ENCODE measurements around the gene CSTF2. TPM values are rescaled to one million over a fixed set of nuclear protein-coding genes. Genes with fewer than 3 reads are reported as not detected.
A peak's percentile ranks its signal among the peaks of the same experiment; 100 is the strongest.

Gene CSTF2
- total RNA-seq, 2 experiments from 2014 or later: 34.2 to 35.5 TPM

DNA sequence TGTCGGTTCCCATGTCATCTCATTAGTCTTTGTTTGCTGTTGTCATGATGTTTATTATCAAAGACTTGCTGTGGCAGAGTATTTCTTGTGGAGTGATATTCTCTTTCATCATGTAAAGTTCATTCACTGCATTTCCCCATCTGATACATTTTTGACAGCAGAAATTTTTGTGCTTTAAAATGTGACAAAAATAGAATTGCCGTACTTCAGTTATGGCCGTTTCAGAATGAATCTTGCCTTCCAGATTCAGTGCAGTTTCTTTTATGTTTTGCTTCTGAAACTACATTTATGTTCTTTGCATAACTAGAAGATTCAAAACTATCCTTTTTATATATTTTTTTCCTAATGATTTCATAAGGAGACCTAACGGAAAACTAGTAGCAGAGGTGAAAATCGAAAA, 10.0 kb downstream of the CSTF2 start:
- H3K36me3 Mint-ChIP-seq (ENCODE audit: low read depth): peaks cover 55% of the 10 kb centered on the region
- H3K4me1 Mint-ChIP-seq (ENCODE audit: low read depth): peaks cover 17% of the 10 kb centered on the region
- ATAC-seq: no peak
- POLR2A ChIA-PET: interaction anchor here (4.2 kb wide), 1 partner anchor 10 kb away, joined by 26 read pairs; the partner anchor contains the start of gene CSTF2
- H3K9me3 Mint-ChIP-seq (ENCODE audit: insufficient read depth): no peaks in the 10 kb centered on the region
- CTCF ChIA-PET: interaction anchor here (0.5 to 1.2 kb wide), 3 partner anchors 10 to 567 kb away, joined by 3 read pairs; partner anchors contain the start of genes CENPI and CSTF2
- no peaks in the 10 kb centered on the region for H3K27me3 Mint-ChIP-seq (ENCODE audit: low read depth)
- no peak for DNase-seq
- peak overlapping the region; percentile 83 for H3K27ac Mint-ChIP-seq
- H3K4me3 Mint-ChIP-seq: peak overlapping the region; percentile 36

DNA sequence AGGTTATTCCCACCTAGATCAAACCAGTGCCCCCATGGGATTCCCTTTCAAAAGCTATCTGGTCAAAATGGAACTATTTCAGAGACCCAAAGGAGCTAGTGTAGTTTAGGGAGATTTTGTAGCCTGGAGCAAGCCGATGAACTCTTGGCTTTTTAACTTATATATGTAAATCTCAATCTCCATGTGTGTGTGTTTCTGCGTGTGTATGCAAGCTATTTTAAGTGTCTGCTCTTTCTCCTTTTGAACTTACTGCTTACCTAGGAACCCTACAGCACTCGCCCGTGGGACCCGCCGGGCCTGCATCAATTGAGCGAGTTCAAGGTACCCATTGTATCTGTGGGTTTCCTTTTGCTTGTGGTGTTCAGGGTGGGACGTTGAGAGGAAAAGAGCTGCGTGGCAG, 10.4 kb downstream of the CSTF2 start:
- POLR2A ChIA-PET: interaction anchor here (4.2 kb wide), 1 partner anchor 10 kb away, joined by 26 read pairs; the partner anchor contains the start of gene CSTF2
- H3K9me3 Mint-ChIP-seq (ENCODE audit: insufficient read depth): no peaks in the 10 kb centered on the region

DNA sequence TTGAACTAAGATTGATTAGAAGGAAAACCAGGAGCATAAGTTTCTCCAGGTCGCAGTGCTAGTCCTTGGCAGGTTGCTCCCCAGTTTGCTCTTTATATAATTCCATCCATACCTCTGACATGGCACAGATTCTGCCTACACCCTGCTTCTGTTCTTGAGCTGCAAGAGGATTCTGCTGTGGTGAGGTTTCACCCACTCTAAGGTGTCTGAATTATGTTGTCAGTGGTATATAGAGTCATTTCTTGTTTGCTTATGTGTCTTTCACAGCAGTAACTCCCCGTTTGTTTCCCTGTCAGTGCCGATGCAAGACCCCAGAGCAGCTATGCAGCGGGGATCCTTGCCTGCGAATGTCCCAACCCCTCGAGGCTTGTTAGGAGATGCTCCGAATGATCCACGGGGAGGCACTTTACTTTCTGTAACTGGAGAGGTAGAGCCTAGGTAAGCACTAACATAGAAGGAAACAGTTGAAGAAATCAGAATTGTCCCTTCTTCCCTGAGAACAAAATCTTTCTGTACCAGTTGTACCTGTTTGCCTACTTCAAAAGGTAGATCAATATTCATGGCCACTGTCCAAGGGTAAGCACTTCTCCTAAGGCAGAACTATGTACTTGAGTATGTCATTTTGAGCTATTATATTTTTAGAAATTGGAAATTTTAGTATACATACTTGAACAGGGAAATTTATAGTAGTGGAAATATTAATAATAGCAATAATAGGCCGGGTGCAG, 11.2 kb downstream of the CSTF2 start:
- no peaks in the 10 kb centered on the region for H3K27me3 Mint-ChIP-seq (ENCODE audit: low read depth)

More for the DNA sequence above, 10.4 kb downstream of the CSTF2 start:
- no peaks in the 10 kb centered on the region for H3K27me3 Mint-ChIP-seq (ENCODE audit: low read depth)
- CTCF ChIA-PET: interaction anchor here (1.2 kb wide), 1 partner anchor 267 kb away, joined by 3 read pairs; the partner anchor contains the start of gene CENPI
- H3K4me1 Mint-ChIP-seq (ENCODE audit: low read depth): peaks cover 17% of the 10 kb centered on the region
- peak overlapping the region; percentile 83 for H3K27ac Mint-ChIP-seq
- peaks cover 55% of the 10 kb centered on the region for H3K36me3 Mint-ChIP-seq (ENCODE audit: low read depth)
- H3K4me3 Mint-ChIP-seq: no peak overlapping the region
- no peak for DNase-seq
- ATAC-seq: no peak

DNA sequence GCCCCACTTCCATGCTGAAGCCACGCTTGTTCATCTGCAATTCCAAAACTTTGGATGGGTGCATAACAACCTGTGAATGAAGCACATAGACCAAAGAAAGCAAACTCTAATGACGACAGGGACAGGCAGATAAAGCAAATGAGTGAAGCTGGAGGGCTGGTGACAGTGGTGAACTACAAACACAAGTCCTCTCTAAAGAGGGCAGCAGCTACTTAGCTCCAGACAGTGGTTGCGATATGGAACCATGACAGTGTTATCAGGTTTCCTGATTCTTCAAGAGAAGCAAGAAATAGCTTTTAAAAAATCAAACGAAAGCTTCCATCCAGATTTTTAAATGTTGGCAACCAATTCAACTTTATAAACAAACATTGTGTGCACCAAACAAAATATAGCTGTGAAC, 30.1 kb downstream of the CSTF2 start:
- no peaks in the 10 kb centered on the region for H3K36me3 Mint-ChIP-seq (ENCODE audit: low read depth)
- H3K27me3 Mint-ChIP-seq (ENCODE audit: low read depth): peaks cover under 1% of the 10 kb centered on the region
- no peak overlapping the region for H3K4me3 Mint-ChIP-seq
- ATAC-seq (no peak), DNase-seq (no peak)
- H3K9me3 Mint-ChIP-seq (ENCODE audit: insufficient read depth): no peaks in the 10 kb centered on the region
- POLR2A ChIA-PET: no interaction called here
- no peaks in the 10 kb centered on the region for H3K4me1 Mint-ChIP-seq (ENCODE audit: low read depth)
- H3K27ac Mint-ChIP-seq: no peak overlapping the region
- CTCF ChIA-PET: no interaction called here

More for the DNA sequence above, 11.2 kb downstream of the CSTF2 start:
- Mint-ChIP-seq H3K4me1 (ENCODE audit: low read depth) (peaks cover 17% of the 10 kb centered on the region), H3K27ac (peak overlapping the region; percentile 37), H3K9me3 (ENCODE audit: insufficient read depth) (no peaks in the 10 kb centered on the region), H3K36me3 (ENCODE audit: low read depth) (peaks cover 52% of the 10 kb centered on the region), H3K4me3 (no peak overlapping the region)
- ATAC-seq (no peak), DNase-seq (no peak)
- POLR2A ChIA-PET: interaction anchor here (0.8 to 4.2 kb wide), 2 partner anchors 11 to 266 kb away, joined by 3 to 26 read pairs; partner anchors contain the start of gene CSTF2
- CTCF ChIA-PET: interaction anchor here (1.2 kb wide), 1 partner anchor 267 kb away, joined by 3 read pairs; the partner anchor contains the start of gene CENPI

DNA sequence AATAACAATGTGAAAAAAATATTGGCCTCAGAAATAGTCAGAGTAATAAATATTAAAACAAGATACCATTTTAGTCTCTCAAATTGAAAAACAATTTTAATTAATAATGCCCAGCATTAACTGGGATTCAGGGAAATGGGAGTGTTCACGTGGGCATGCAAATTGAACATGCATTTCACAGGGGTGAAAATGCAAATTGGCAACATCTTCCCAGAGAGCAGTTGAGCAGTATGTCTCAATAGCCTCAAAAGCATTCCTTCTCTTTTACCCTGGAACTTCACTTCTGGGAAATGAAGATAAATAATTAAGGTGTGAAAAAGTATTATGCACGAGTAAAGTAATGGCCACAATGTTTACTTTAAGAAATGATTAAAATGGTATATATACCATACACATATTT, 32.6 kb downstream of the CSTF2 start:
- H3K27ac Mint-ChIP-seq: no peak overlapping the region
- H3K36me3 Mint-ChIP-seq (ENCODE audit: low read depth): no peaks in the 10 kb centered on the region
- DNase-seq: no peak
- POLR2A ChIA-PET: no interaction called here
- no peak for ATAC-seq
- H3K4me1 Mint-ChIP-seq (ENCODE audit: low read depth): no peaks in the 10 kb centered on the region
- CTCF ChIA-PET: no interaction called here
- H3K4me3 Mint-ChIP-seq: no peak overlapping the region
- H3K9me3 Mint-ChIP-seq (ENCODE audit: insufficient read depth): no peaks in the 10 kb centered on the region
- peaks cover 5% of the 10 kb centered on the region for H3K27me3 Mint-ChIP-seq (ENCODE audit: low read depth)

DNA sequence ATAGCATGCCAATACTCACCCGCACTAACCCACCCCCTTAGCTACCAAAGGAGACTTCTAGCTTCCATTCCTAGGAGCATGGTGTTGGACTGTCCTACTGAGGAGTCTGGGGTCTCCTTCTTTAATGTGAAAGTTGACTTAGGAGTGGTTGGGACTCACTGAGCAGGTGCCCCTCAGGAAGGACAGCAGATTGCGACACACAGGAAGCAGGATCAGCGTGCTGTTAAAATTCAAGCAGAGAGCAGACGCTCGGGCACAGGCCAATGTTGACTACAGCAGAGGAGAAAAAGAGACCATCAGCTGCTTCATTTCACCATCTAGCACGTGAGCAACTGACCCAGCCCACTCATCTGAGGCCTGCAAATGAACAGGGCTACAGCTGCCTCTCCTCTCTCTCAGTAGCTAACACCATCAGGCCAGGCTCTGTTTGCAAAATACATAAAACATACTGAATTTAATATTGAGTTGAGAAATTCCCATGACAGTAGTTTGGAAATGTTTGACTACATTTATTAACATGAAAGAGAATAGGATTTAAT, 43.2 kb downstream of the CSTF2 start:
- no peaks in the 10 kb centered on the region for H3K4me1 Mint-ChIP-seq (ENCODE audit: low read depth)
- CTCF ChIA-PET: no interaction called here
- no peaks in the 10 kb centered on the region for H3K36me3 Mint-ChIP-seq (ENCODE audit: low read depth)
- ATAC-seq (no peak), DNase-seq (no peak)
- H3K27me3 Mint-ChIP-seq (ENCODE audit: low read depth): peaks cover 9% of the 10 kb centered on the region
- H3K27ac Mint-ChIP-seq: no peak overlapping the region
- no peaks in the 10 kb centered on the region for H3K9me3 Mint-ChIP-seq (ENCODE audit: insufficient read depth)
- POLR2A ChIA-PET: no interaction called here
- no peak overlapping the region for H3K4me3 Mint-ChIP-seq

DNA sequence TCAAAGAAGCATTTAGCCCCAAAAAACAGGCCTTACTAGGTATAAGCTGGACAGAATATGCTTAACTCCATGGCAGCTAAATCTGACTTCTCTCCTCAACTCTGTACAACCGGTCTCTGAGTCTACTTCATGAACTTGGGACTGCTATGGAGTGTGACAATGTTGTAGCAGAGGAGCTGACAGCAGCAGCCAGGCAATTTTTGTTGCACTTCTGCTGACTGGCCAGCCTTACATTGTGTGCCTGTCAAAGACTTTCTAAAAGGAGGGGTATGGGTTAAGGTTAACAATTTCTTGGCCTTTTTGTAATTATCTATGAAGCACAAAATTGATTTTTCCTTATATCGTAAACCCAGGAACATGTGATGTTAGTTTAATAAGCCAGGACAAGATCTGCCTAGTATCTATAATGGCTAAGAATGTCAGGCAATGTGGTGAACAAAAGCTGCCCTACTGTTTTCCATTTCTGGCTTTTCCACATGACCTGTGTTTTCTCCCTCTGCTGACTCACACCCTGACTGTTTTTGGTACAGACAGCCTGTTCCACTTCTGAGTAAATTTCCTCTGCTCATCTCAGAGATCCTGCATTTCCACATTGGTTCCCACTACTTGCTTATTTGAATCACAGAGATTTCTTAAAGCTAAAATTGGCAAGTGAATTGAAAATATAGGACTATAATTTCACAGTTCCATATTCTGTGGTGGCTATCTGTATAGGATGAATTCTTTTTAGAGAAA, 44.6 kb downstream of the CSTF2 start:
- Mint-ChIP-seq H3K36me3 (ENCODE audit: low read depth) (no peaks in the 10 kb centered on the region), H3K27ac (no peak overlapping the region), H3K9me3 (ENCODE audit: insufficient read depth) (no peaks in the 10 kb centered on the region), H3K4me1 (ENCODE audit: low read depth) (no peaks in the 10 kb centered on the region), H3K27me3 (ENCODE audit: low read depth) (no peaks in the 10 kb centered on the region), H3K4me3 (no peak overlapping the region)
- DNase-seq: no peak
- no peak for ATAC-seq
- POLR2A ChIA-PET: no interaction called here
- CTCF ChIA-PET: no interaction called here

DNA sequence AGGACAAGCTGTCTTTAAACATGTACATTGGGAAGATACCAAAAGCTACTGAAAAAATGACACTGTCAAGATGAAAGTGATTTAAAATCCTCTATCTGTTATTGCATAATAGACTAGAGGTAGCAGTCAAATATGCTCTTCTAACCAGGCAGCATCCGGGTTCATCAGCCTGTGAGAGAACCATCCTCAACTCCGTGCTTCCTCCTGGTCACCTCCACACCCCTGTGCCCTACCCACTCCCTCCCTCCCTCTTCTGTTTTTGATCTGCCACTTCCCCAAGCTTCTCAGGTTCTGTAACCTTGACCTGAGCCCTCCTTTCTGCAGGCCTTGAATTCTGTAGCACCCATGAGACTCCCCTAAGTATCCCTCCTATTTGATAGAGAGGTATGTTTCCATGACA, 48.1 kb downstream of the CSTF2 start:
- Mint-ChIP-seq H3K27ac (no peak overlapping the region), H3K9me3 (ENCODE audit: insufficient read depth) (no peaks in the 10 kb centered on the region), H3K4me3 (no peak overlapping the region), H3K27me3 (ENCODE audit: low read depth) (no peaks in the 10 kb centered on the region), H3K4me1 (ENCODE audit: low read depth) (no peaks in the 10 kb centered on the region), H3K36me3 (ENCODE audit: low read depth) (no peaks in the 10 kb centered on the region)
- POLR2A ChIA-PET: no interaction called here
- DNase-seq: no peak
- no peak for ATAC-seq
- CTCF ChIA-PET: no interaction called here

DNA sequence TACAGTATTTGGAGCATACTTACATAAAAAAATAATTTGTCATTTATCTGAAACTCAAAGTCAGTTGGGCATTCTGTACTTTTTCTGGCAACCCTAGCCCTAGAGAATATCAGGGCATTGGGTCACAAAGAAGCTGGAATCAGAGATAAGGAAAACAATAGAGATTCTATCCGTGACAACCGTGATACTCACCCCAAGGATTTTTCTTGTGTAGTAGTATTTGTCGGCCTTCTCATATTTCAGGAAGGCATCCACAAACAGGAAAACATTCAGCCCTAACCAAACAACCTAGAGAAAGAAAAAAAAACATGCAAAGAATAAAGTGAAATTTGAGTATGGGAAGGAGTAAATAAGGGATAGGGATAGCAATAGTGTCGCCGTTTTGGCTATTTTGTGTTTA, 50.3 kb downstream of the CSTF2 start:
- H3K4me3 Mint-ChIP-seq: no peak overlapping the region
- POLR2A ChIA-PET: no interaction called here
- H3K27ac Mint-ChIP-seq: no peak overlapping the region
- H3K9me3 Mint-ChIP-seq (ENCODE audit: insufficient read depth): no peaks in the 10 kb centered on the region
- H3K36me3 Mint-ChIP-seq (ENCODE audit: low read depth): no peaks in the 10 kb centered on the region
- CTCF ChIA-PET: no interaction called here
- H3K27me3 Mint-ChIP-seq (ENCODE audit: low read depth): peaks cover 2% of the 10 kb centered on the region
- no peak for DNase-seq
- peaks cover 8% of the 10 kb centered on the region for H3K4me1 Mint-ChIP-seq (ENCODE audit: low read depth)
- no peak for ATAC-seq

DNA sequence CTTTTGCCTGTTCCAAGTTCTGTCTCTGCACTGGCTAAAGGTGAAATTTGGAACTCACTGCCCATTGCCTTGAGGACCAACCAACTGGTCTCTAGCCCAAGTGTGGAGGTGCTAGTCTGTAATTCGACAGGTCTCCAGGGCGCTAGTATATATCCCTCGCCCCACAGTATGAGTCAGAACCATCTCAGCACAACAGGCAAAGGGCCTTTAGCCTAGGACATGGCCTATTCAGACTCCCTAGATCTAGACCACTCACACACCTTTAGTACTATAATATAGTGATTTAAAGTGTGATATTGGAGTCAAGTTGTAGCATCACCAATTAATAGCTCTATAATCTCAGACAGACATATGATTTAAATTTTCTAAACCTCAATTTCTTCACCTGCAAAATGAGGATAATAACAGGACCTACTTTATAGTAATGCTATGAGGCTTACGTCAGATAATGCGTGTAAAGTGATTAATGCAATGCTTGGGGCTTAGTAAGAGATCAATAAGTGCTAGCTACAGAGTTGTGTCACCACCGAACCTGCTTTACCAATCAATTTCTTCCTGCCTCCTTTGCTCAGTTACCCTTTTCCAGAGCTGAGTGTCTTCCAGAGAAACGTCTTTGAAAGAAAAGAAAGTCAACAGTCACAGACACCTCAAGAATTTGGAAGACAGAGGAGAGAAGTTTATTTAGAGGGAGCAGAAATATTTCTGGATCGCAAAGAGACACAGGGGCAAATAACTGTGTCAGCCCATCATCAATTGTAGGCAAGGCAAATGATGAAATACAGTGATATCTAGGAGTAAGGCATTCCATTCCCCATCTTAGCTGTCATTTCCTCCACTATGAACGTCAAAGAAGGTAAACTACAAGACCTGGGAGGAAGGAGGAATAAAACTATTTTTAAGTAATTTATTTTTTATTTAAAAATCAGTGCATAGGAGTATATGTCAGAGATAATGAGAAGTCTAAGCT, 51.7 kb downstream of the CSTF2 start:
- H3K27me3 Mint-ChIP-seq (ENCODE audit: low read depth): peaks cover 2% of the 10 kb centered on the region
- no peak overlapping the region for H3K4me3 Mint-ChIP-seq
- H3K27ac Mint-ChIP-seq: no peak overlapping the region
- DNase-seq (no peak), ATAC-seq (no peak)
- POLR2A ChIA-PET: no interaction called here
- H3K36me3 Mint-ChIP-seq (ENCODE audit: low read depth): no peaks in the 10 kb centered on the region
- CTCF ChIA-PET: no interaction called here
- H3K9me3 Mint-ChIP-seq (ENCODE audit: insufficient read depth): no peaks in the 10 kb centered on the region
- peaks cover 8% of the 10 kb centered on the region for H3K4me1 Mint-ChIP-seq (ENCODE audit: low read depth)

DNA sequence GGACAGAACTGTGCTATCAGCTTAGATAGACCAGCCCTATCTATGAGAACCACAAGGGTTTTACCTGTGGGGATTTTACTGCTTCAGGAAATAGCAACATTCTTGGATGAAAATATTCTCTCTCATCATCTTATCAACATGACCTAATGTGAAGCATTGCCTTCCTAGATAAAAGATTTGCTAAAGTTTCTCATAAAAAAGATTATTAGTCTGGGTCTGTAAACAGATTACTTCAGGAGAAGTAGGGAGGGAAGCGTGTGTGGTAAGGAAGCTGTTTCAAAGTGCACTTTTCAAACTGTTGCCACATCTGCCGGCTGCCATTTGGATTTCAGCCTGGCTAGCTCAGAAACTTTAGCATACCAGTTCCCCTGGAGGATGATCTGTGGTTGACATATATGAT, 54.1 kb downstream of the CSTF2 start, which contains the start of gene NOX1:
Gene NOX1 (minus strand): TSS at position 35 of the 400 bp plus-strand sequence. CDS start 220 bp downstream, outside the sequence.
- H3K36me3 Mint-ChIP-seq (ENCODE audit: low read depth): no peaks in the 10 kb centered on the region
- no peak within 1 kb of the TSS for H3K27ac Mint-ChIP-seq
- ATAC-seq (no peak), DNase-seq (no peak)
- ChIA-PET POLR2A (interaction anchor here (0.6 kb wide), 1 partner anchor 25 kb away, joined by 3 read pairs; no protein-coding TSS in a partner anchor), CTCF (no interaction called here)
- H3K4me3 Mint-ChIP-seq: no peak within 1 kb of the TSS
- no peaks in the 10 kb centered on the region for H3K9me3 Mint-ChIP-seq (ENCODE audit: insufficient read depth)
- H3K27me3 Mint-ChIP-seq (ENCODE audit: low read depth): peaks cover 2% of the 10 kb centered on the region
- H3K4me1 Mint-ChIP-seq (ENCODE audit: low read depth): peaks cover 8% of the 10 kb centered on the region

Data from activated CD8-positive, alpha-beta T cell treated with anti-CD3 and anti-CD28 coated beads, Interleukin-2, amount 10 ng/mL, durations not matched to agents 7 days and 5 days (primary cell).